HepG2 (cell line): Measurements from ENCODE around the gene PLEKHG5. TPM values are rescaled to one million over a fixed set of nuclear protein-coding genes. Genes with fewer than 3 reads are reported as not detected.

Experiments used
- DPF2 ChIP-seq: sonication (generic); formaldehyde crosslinking; IDR thresholded peaks from 2 replicates; pipeline ENCODE4 v1.4.0; 2020; ENCODE audit warnings: mild to moderate bottlenecking, low read depth, missing genetic modification reagents, borderline replicate concordance
- HDAC2 ChIP-seq: sonication (generic); formaldehyde crosslinking; IDR thresholded peaks from 2 replicates; pipeline ENCODE4 v1.4.0; 2020; ENCODE audit warnings: missing genetic modification reagents
- HES4 ChIP-seq: sonication (generic); formaldehyde crosslinking; IDR thresholded peaks from 2 replicates; pipeline ENCODE4 v1.9.0; 2021; ENCODE audit warnings: mild to moderate bottlenecking, missing genetic modification reagents, borderline replicate concordance
- MBNL3 ChIP-seq: fragments of 250-450 bp; sonication (Bioruptor Pico); conservative IDR thresholded peaks from 2 replicates; pipeline ENCODE4 v1.8.0; 2022; ENCODE audit warnings: mild to moderate bottlenecking, inconsistent platforms
- PHB2 ChIP-seq: fragments of 450-650 bp; IDR thresholded peaks from 2 replicates; pipeline ENCODE4 v1.6.1; 2018; ENCODE audit not compliant: partially characterized antibody
- RNF2 ChIP-seq: fragments of 450-650 bp; conservative IDR thresholded peaks from 2 replicates; pipeline ENCODE4 v1.6.1; 2016; ENCODE audit warnings: low read depth
- SCMH1 ChIP-seq: sonication (generic); formaldehyde crosslinking; IDR thresholded peaks from 2 replicates; pipeline ENCODE4 v1.9.0; 2021; ENCODE audit warnings: missing genetic modification reagents, mild to moderate bottlenecking, borderline replicate concordance
- SUZ12 ChIP-seq: fragments of 150-350 bp; IDR thresholded peaks from 2 replicates; pipeline ENCODE4 v1.6.1; 2014; ENCODE audit warnings: low read depth, low read length
- ZBTB14 ChIP-seq: sonication (generic); formaldehyde crosslinking; IDR thresholded peaks from 2 replicates; pipeline ENCODE4 v1.4.0; 2020; ENCODE audit warnings: missing genetic modification reagents
- ZBTB46 ChIP-seq: sonication (generic); formaldehyde crosslinking; IDR thresholded peaks from 2 replicates; pipeline ENCODE4 v1.4.0; 2020; ENCODE audit warnings: mild to moderate bottlenecking, missing genetic modification reagents, borderline replicate concordance
- ZBTB7B ChIP-seq: sonication (generic); formaldehyde crosslinking; IDR thresholded peaks from 2 replicates; pipeline ENCODE4 v1.4.0; 2020; ENCODE audit warnings: missing genetic modification reagents
- ZFX ChIP-seq: sonication (generic); formaldehyde crosslinking; IDR thresholded peaks from 2 replicates; pipeline ENCODE4 v1.4.0; 2020; ENCODE audit warnings: mild to moderate bottlenecking, low read depth, missing genetic modification reagents, moderate library complexity
- ZNF138 ChIP-seq: sonication (generic); formaldehyde crosslinking; IDR thresholded peaks from 2 replicates; pipeline ENCODE4 v1.5.0; 2020; ENCODE audit warnings: mild to moderate bottlenecking, low read depth, missing genetic modification reagents
- ZNF383 ChIP-seq: sonication (generic); formaldehyde crosslinking; IDR thresholded peaks from 2 replicates; pipeline ENCODE4 v1.4.0; 2020; ENCODE audit warnings: missing genetic modification reagents, mild to moderate bottlenecking, borderline replicate concordance
- ZNF512 ChIP-seq: sonication (generic); formaldehyde crosslinking; IDR thresholded peaks from 2 replicates; pipeline ENCODE4 v1.4.0; 2020; ENCODE audit warnings: mild to moderate bottlenecking, missing genetic modification reagents
- ZNF598 ChIP-seq: sonication (generic); formaldehyde crosslinking; IDR thresholded peaks from 2 replicates; pipeline ENCODE4 v1.5.1; 2020; ENCODE audit warnings: mild to moderate bottlenecking, missing genetic modification reagents, borderline replicate concordance
- ZNF75D ChIP-seq: sonication (generic); formaldehyde crosslinking; IDR thresholded peaks from 2 replicates; pipeline ENCODE4 v1.8.1; 2023; ENCODE audit warnings: missing genetic modification reagents, mild to moderate bottlenecking, borderline replicate concordance
- polyA plus RNA-seq, 8 experiments: library from polyadenylated mRNA; depleted of rRNA in 3 of 8; stranded (reverse) in 7 of 8; unstranded in 1 of 8; fragments of >200 nt; fragmentation: Illumina TruSeq in 4 of 8; extraction: Trizol in 4 of 8; gene quantifications; 2 replicates each; pipeline versions ENCODE4 v1.2.1 to v1.2.3, GENCODE V29; 2011 to 2016; ENCODE audit warnings: low read depth in 4 of 8, missing spikeins in 1 of 8, mixed read lengths in 1 of 8; ENCODE audit not compliant: insufficient read depth in 1 of 8
- total RNA-seq, 5 experiments: library from RNA; depleted of rRNA; stranded (reverse); fragments of >200 nt; fragmentation: Illumina TruSeq; extraction: Trizol; gene quantifications; 2 replicates each; pipeline ENCODE4 v1.2.3, GENCODE V29; 2016; ENCODE audit warnings: low read depth in 1 of 5
- TF ChIP-seq, protein P1 (sequence below): sonication (generic); formaldehyde crosslinking; IDR thresholded peaks from 2 replicates; pipeline ENCODE4 v1.8.1; 2022; ENCODE audit warnings: low read depth, mild to moderate bottlenecking, missing genetic modification reagents
- TF ChIP-seq, protein P2 (sequence below): sonication (generic); formaldehyde crosslinking; IDR thresholded peaks from 2 replicates; pipeline ENCODE4 v1.4.0; 2020; ENCODE audit warnings: missing genetic modification reagents

The PLEKHG5 gene
- total and polyA plus RNA-seq, 2 of the 13 experiments (the other 11 are each of a cell fraction or from before 2014, with no cell fraction given), result 1.9 to 3.5 TPM

DNA sequence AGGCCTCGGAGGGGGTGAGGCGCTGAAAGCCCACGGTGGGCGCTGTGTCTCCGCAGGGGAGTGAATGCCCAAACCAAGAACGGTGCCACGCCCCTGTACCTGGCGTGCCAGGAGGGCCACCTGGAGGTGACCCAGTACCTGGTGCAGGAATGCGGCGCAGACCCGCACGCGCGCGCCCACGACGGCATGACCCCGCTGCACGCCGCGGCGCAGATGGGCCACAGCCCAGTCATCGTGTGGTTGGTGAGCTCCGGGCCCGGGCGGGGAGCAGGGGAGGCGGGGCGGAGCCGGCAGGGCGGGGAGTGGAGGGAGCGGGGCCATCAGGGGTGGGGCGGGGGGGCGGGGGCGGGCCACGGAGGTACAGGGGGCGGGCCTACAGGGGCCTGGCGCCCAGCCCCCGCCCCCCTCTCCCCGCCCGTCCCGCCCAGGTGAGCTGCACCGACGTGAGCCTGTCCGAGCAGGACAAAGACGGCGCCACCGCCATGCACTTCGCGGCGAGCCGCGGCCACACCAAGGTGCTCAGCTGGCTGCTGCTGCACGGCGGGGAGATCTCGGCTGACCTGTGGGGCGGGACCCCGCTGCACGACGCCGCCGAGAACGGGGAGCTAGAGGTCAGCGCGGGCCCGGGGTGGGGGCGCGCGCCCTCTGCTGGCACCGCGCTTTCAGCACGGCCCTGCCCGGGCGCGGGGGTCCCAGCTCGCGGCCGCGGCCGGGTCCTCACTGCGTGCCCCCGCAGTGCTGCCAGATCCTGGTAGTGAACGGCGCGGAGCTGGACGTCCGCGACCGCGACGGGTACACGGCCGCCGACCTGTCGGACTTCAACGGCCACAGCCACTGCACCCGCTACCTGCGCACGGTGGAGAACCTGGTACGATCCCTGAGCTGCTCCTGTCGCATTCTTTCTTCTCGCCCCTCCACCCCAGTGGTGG is 51.0 kb downstream of the PLEKHG5 start (continued):
- TF ChIP-seq, protein P1, sequence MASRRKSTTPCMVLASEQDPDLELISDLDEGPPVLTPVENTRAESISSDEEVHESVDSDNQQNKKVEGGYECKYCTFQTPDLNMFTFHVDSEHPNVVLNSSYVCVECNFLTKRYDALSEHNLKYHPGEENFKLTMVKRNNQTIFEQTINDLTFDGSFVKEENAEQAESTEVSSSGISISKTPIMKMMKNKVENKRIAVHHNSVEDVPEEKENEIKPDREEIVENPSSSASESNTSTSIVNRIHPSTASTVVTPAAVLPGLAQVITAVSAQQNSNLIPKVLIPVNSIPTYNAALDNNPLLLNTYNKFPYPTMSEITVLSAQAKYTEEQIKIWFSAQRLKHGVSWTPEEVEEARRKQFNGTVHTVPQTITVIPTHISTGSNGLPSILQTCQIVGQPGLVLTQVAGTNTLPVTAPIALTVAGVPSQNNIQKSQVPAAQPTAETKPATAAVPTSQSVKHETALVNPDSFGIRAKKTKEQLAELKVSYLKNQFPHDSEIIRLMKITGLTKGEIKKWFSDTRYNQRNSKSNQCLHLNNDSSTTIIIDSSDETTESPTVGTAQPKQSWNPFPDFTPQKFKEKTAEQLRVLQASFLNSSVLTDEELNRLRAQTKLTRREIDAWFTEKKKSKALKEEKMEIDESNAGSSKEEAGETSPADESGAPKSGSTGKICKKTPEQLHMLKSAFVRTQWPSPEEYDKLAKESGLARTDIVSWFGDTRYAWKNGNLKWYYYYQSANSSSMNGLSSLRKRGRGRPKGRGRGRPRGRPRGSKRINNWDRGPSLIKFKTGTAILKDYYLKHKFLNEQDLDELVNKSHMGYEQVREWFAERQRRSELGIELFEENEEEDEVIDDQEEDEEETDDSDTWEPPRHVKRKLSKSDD, result peak; percentile 21; the same call in 1 of the 2 replicates
- TF ChIP-seq ZBTB14 (CRISPR knock-in tag) (peak; percentile 63), ZBTB7B (CRISPR knock-in tag) (peak; percentile 48; the same call in 1 of the 2 replicates), DPF2 (no peak), ZNF512 (CRISPR knock-in tag) (no peak), ZNF75D (CRISPR knock-in tag) (no peak), HES4 (no peak), SCMH1 (CRISPR knock-in tag) (no peak), ZNF598 (CRISPR knock-in tag) (no peak), ZBTB46 (CRISPR knock-in tag) (no peak), ZFX (CRISPR knock-in tag) (peak; percentile 31; the same call in 1 of the 2 replicates), MBNL3 (CRISPR knock-in tag) (no peak), RNF2 (no peak), ZNF138 (CRISPR knock-in tag) (0 out of 2 replicates have a peak, but pooled peaks have one; percentile 47), SUZ12 (no peak), PHB2 (no peak), HDAC2 (no peak), ZNF383 (no peak)
- TF ChIP-seq, protein P2, sequence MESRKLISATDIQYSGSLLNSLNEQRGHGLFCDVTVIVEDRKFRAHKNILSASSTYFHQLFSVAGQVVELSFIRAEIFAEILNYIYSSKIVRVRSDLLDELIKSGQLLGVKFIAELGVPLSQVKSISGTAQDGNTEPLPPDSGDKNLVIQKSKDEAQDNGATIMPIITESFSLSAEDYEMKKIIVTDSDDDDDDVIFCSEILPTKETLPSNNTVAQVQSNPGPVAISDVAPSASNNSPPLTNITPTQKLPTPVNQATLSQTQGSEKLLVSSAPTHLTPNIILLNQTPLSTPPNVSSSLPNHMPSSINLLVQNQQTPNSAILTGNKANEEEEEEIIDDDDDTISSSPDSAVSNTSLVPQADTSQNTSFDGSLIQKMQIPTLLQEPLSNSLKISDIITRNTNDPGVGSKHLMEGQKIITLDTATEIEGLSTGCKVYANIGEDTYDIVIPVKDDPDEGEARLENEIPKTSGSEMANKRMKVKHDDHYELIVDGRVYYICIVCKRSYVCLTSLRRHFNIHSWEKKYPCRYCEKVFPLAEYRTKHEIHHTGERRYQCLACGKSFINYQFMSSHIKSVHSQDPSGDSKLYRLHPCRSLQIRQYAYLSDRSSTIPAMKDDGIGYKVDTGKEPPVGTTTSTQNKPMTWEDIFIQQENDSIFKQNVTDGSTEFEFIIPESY, result peak; percentile 43; the same call in 1 of the 2 replicates
